Pons (tissue), 1 donor: ENCODE data around the gene CTNNBL1.
"Not testable (repeated sequence)": the region's sequence is repeated elsewhere in the genome, so short reads cannot be mapped to it uniquely, and the experiment has no call there.

Experiments used
- DNase-seq: peaks from one replicate; pipeline ENCODE4 v3.0.0-alpha.2; 2016; ENCODE audit warnings: low spot score

Gene CTNNBL1

DNA sequence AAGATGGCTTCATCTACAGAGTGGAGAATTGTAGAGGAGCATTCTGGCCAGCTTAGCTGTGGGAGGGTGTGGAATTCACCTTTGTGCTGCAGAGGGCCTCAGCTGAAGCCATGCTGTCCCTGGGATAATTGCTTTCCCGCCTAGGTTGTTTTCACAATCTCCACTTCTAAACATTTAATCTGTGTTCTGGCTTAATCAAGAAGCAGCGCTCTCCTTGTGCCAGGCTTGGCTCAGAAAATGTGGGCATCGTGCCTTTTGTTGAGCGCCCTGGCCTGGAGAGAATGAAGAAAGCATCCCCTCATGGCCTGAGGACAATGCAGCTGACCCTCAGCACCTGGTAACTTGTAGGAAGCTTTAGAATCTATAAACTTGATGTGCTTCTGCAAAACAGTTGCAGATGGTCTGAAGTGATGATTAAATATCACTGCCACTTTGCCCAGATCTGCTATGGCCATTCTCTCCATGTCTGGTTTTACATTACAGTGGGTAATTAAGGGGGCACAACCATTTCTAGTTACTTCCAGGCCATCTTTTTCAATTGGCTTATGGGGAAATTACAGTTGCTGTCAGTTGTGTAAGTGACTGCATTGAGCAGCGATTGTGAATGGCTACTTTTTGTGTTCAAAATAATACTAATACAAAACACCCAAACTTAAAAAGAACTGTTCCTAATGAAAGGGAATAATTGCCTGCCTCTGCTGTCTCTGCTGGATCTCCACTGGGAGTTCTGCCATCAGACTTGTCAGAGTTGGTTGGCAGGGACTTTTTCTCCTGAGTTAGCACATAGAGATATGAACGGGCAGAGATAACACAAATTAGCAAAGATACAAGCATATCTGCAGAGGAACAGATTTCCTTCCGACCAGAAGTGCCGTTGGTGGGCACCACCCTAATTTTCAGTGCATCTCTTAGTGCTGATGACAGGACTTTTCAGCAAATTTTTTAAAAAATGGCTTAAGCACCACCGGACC lies 18.4 kb downstream of the CTNNBL1 start:
- DNase-seq = peak; percentile 70

DNA sequence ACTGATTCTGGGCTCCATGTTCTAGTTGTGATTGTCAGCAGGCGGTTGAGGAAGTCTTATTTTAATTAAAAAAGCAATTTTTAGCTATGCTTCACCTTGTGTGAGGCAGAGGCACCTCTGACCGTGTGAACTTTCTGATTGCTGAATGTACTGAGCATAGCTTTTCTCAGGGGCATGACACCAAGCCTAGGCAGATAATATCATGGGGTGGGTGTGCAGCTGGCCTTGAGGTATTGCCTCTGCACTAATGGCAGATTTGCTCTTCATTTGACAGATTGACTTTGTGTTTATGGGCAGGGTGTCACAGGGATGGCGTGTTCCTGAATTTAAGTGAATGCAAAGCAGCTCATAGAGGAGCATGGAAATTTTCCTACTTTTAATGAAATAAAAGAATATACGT lies 19.6 kb downstream of the CTNNBL1 start:
- DNase-seq = no peak

DNA sequence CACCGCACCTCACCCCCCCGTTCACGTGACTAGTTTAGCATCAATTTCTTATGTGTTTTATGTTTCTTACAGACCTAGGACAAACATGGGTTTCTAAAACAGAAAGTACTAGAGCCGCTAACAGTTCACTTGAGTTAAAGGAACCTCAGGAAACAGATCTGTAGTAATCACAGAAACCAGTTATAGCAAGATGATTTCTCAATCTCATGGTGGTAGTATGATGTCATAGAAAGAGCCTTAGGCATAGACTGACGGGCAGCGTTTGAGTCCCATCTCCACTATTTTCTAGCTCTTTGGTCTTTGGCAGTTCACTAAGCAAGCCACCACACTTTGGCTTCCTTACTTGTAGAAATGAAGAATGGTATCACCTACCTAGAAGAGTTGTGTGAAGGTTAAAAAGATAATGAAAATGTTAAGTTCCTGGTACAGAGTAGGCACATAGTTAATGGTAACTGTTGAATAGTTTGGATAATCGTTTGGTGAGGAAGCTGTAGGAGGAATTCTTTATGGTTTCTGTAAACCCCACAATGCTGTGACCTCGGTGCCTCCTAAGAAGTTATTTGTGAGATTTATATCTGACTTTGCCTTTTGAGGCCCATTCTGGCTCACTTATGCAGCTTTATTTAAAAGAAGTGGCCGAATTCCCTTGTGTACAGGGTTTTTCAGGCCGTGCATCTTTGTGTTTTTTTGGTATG lies 21.3 kb downstream of the CTNNBL1 start:
- DNase-seq = no peak

DNA sequence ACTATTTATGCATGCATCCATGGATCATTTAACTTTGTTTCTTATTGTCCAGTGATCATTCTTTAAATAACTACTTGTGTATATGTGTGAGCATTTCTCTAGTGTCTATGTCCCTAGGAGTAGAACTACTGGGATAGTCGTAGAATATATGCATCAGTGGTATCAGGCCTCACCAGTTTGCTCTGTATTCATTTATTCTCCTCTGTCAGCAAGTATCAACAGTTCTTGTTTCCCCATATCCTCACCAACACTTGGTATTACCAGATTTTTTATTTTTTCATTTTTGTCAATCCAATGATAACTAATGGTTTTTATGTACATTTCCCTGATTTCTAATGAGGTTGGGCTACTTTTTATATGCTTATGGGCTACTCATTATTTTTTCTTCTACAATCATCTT lies 27.9 kb downstream of the CTNNBL1 start:
- no peak for DNase-seq

DNA sequence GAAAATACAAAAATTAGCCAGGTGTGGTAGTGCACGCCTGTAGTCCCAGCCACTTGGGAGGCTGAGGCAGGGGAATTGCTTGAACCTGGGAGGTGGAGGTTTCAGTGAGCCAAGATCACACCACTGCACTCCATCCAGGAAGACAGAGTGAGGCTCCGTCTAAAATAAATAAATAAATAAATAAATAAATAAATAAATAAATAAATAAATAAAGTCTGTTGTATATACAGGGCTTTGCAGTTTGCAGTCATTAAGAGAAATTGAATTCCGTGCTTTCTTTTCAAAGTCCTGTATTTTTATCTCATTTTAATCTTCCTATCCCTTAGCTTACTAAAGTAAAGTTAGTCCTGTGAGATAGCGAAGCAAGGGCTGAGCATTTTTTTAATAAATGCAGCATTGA lies 28.5 kb downstream of the CTNNBL1 start:
- DNase-seq = not testable (repeated sequence)

DNA sequence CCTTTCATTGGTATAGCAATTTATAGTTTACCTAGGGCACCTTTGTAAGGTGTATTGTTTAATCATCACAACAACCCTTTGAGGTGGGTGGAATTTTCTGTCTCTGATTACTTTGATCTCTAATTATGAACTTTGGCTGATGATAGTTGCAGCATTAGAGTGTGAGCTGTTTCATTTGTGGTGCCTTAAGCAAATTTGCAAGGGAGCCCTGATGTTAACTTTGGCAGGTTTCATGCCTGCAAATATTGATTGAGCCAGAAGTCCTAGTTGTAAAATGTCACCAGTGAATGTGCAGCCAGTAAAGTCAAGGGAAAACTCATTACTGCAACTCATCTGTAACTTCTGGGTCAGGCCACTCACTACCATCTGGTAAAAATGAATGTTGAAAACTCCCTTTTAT lies 29.8 kb downstream of the CTNNBL1 start:
- no peak for DNase-seq

DNA sequence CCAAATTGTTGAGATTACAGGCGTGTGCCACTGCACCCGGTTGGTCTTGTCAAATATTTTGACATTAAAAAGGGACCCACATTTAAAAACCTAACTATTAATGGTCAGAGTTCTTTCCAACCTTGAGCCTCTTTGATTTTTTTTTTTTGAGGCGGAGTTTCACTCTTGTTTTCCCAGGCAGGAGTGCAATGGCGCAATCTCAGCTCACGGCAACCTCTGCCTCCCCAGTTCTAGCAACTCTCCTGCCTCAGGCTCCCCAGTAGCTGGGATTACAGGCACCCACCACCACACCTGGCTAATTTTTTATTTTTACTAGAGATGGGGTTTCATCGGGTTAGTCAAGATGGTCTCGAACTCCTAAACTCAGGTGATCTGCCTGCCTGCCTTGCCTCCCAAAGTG lies 31.3 kb downstream of the CTNNBL1 start:
- DNase-seq = no peak

DNA sequence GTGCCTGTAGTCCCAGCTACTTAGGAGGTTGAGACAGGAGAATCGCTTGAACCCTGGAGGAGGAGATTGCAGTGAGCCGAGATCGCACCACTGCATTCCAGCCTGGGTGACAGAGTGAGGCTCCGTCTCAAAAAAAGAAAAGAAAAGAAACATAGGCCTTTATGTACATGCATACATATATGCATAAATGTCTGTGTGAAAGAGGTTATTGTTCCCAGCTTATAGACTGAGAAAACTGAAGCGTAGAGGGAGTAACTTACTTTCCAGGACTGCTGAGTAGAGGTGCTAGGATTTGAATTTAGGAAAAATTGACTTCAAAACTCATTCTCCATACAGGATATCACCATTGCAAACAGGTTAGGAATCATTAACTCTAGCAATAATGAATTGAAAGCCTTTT lies 32.0 kb downstream of the CTNNBL1 start:
- no peak for DNase-seq

DNA sequence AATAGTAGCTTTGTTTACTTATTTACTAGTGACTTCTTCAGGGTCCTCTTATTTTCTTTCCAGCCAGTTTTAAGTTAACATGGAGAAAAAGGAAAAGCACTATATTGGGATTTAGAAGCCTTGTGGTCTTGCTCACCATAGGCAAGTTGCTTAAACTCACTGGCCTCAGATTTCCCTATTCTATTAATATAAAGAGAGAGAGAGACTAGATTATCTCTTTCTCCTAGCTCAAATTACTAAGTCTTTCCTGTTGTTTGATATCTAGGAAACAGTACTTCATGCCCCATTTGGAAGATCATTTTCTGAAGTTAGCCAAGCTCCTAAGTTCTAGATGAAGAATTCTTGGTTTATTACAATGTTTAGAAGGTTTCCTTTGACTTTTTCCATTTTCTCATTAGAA lies 32.5 kb downstream of the CTNNBL1 start:
- DNase-seq = no peak

DNA sequence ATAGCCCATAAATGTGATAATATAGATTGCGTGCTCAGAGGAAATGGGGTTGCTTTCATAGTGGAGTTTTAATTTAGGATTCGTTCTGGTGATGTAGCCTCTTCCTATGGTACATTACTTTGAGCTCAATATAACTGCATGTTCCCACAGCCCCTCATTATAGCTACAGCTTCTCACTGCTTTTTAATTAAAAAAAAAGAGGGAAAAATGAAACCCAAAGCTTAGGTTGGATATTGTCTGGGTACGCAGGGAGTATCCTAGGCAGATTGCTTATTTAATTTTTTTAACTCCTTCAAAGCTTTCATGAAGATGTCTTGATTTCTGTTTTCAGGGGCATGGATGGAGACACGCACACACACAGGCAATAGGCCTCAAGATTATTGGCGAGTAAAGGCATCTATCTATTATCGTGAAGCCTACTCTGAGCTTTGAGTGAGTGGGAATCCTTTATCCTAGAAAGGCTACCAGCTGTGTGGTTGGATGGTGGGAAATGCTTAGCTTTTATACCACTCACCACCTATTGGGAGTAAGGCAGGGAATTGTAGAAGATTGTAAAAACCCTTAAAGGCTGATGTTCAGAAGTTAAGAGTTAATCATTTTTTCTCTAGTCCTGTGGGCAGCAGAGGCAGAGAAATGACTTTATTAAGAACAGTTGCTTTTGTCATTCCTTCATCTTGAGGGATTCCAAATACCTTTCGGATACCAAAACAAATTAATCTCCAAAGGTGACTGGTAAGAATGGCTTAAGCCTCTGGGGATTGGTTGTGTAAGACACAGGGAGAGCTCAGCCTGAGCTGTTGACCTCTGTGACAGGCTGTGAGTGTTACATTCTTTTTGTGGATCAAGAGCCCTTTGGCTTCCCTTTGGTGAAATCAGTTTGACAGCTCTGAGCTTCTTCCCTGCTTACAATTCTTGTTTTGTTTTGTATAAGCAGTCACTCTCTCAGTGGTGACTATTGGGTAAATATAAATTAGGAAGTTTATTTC lies 33.4 kb downstream of the CTNNBL1 start:
- peak; percentile 86 for DNase-seq

DNA sequence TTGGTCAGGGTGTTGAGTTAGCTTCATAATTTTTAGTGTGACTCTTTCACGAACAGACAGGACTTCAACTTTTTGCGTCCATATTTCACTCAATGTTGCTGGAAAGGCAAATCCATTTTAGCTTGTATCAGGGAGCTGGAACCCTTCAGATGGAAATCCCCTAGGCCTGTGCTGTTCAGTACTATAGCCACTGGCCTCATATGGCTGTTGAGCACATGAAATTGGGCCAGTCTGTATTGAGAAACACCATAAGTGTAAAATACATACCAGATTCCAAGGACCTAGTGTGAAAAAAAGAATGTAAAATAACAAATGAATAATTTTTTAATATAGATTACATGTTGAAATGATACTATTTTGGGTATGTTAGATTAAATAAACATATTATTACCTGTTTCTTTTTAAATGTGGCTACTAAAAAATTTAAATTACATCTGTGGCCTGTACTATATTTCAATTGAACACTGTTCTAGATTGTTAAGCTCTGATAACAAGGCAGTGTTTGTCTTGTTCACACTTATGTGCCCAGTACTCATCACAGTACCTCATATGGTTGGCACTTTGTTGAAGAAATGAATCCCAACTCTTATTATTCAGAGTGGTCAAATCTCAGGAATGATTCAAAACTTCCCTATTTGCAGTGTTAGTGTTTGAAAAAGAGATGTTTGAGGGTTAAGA lies 34.3 kb downstream of the CTNNBL1 start:
- DNase-seq = peak; percentile 80

DNA sequence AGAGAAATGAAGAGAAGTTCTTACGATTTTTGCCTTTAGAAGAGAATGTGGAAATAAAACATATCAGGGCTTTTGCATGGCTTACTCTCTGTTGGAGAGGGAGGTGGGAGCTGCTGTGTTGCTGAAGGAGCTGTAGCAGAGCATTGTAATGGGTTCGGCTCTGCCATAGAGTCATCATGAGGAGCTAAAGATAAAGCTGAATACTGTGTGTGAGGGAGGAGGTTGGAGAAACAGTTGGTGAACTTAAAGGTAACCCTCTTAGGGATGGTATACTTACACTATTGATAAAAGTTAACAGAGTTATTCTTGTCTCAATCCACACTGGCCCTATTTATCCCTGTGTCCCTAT lies 34.8 kb downstream of the CTNNBL1 start:
- no peak for DNase-seq

DNA sequence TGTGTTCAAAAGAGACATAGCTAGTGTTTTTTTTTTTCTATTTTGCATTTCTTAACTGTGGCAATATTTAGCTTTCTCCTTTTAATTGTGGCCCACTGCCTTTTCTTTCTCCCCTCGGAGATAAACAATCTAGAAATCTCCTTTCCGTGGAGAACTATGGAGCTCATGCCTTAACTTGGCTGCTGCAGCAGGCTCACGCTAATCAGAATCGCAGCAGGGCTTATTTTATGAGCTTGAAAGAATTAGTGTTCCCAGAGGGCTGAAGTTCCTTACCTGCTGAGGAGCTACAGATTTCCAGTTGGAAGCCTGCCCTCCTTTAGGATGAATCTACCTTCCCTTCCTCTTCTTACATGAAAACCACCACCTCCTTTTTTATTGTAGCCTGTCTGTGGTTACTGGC lies 35.6 kb downstream of the CTNNBL1 start:
- DNase-seq = peak; percentile 45

DNA sequence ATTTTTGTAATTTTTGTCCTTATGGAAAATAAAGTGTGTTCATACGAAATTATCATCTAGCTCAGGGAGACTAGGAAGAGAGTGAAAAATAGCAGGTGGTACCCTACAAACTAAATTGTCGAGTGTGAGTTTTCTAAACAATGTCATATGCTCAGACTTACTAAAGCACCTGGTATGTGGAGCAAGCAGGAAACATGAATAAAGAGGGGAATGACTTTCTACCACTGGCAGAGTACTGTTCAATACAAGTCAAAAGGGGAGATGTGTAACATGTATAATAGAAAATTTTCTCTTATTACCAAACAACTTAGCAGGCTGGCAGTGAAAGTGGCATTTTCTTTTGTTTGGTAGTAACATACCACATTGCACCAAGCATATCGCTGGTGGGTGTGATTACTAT lies 36.1 kb downstream of the CTNNBL1 start:
- no peak for DNase-seq

DNA sequence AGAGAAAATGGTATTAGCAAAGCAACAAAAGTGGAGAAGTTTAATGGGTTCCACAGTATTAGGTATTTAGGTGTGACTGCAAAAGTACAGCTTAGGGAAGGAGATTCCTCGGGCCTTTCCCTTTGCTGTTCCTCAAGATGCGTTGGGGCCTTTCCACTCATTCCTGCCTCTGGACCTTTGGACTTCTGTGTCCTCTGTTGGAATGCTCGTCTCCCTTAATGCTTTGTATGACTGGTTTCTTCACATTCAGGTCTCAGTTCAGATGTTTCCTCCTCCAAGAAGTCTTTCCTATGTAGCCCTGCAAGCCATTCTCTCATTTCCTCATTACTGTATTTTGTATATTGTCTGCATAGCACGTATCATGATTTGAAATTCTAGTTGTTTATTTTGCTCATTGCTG lies 39.6 kb downstream of the CTNNBL1 start:
- DNase-seq = no peak

DNA sequence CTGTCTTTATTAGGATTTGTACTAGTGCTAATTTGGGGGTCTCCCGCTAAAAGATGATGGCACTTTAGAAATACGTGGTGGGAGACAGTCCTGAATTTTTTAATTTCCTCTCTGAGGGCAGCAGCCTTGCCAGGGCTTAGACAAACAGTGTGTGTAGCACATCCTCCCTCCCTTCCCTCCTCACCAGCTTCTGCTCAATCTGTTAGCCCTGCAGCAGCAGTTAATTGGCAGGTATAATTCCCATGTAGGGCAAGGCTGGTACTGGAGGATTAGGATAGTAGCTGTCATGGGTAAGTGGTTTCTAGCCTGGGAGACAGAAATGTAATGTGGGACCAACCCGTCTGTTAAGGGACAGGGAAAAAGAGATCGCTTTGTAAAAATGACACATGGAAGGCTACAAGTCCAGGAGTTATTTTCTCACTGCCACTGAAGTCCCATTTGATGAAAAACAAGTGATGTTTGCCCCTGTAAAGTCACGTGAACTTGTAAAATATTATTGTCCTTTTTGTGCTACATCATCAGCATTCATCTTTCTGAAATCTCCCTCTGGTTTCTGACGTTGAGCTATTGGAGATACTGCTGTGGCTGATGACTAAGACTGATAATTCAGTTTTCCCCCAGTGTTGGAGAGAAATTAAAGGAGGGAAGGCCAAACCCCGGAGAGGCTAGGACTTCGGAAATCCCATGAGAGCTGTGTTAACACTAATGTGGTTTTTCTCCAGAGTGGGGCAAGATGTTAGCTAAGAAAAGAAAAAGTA lies 40.6 kb downstream of the CTNNBL1 start:
- DNase-seq = no peak

DNA sequence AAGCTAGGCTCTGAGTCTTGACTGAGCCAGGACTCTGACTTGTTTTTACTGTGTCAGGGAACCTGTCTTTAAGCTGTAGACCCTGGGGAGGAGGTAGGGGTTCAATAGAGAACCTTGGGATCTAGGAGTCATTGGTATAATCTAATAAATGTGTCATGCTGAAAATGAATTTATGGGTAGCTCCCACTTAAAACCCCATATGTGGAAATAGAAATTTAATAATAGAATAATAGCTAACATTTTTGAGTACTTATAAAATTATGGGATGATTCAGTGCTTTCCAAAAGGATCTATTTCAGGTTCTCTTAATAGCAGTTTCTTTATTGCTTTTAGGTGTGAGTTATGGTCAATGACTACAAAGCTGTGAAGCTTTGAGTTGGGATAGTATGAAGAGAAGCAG lies 41.7 kb downstream of the CTNNBL1 start:
- no peak for DNase-seq

DNA sequence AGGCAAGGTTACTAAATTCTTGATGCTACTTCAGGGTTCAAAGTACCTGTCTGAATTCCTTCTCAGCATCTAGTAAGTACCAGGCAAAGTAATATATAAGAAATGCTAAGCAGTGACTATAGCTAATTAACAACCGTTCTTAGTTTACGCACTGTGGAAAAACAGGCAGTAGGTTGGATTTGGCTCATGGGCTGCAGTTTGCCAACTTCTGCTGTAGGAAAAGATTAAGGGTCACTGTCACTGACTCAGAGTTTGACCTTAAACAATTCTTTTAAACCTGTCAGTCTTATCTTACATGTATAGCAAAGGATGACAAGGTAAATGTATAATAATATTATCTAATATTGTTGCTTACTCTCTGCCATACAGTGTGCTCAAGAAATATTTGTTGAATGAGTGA lies 42.3 kb downstream of the CTNNBL1 start:
- no peak for DNase-seq

DNA sequence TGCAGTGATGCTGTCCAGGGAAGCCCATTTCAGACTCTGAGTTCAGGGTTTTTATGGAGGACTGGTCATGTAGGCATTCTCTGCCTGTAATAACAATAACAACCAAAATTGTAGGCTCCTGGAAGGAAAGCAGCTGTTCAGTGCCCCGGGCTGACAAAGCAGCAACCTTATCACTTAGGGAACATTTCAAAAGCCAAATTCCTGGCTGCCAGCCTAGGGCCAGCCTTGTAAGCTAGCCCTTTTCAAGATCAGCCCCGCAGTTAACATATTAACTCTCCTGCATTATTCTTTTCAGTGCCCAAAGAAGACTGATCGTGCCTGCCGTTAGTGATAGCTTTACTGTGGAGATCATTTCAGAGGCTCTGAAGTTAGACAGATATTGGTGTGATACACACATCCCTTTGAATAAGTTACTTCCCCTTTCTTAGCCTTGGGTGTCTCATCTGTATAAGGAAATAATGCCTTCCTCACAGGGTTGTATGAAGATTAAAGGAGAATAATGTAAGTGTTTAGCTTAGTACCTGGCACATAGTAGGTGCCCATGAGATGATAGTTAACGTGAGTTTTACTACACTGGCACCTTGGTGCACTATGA lies 44.1 kb downstream of the CTNNBL1 start:
- no peak for DNase-seq

DNA sequence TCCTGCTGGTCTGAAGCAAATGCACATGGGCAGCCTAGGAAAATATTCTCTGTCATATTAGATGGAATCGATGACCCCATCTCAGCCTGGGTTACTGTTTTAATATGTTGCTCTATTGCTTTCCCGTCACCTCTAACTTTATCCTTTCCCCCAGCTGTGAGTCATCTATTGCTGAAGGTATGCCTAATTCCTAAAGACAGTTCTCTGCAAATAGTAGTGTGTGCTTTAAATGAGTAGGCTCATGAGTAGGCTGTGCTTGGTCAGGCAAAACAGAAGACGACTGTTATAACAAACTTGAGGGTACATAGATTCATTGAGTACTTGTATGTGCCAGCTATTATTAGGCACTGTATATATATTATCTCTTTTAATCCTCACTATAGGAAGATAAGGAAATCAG lies 47.2 kb downstream of the CTNNBL1 start:
- no peak for DNase-seq

DNA sequence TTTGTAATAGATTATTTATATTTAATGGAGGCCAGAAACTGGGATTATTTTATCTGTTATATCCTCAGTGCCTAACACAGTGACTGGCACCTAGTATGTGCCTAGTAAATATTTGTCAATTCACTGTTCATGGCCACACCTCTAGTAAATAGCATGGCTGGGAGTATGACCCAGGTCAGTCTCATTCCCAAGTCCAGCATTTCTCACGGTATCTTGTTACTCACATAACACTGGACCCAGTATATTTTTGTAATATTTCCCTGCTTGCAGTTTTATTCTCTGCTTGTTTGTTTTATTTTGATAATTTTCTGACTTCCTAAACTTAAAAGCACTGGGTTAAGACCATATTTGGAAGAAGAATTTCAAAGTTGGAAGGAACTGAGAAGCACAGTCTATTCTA lies 47.7 kb downstream of the CTNNBL1 start:
- DNase-seq = no peak
